GM21529 (cell line): ENCODE measurements around the gene AKR1C8.
"Not testable (repeated sequence)": the region's sequence is repeated elsewhere in the genome, so short reads cannot be mapped to it uniquely, and the experiment has no call there.

Experiments
- ATAC-seq: cut with Tn5 transposase; IDR thresholded peaks from one replicate; pipeline ENCODE4 v1.9.1; 2021; ENCODE audit not compliant: unreplicated experiment

Gene AKR1C8

GRCh38 chr10:5184987-5185775 is at the start of gene AKR1C8:
Gene AKR1C8, minus strand, starts transcription at chr10:5185150. Its CDS starts 46 bp downstream, at chr10:5185104.
- ATAC-seq, result no peak

- ATAC-seq, result no peak
Observed at GRCh38 chr10:5234106-5234860, 49.3 kb upstream of the AKR1C8 start.

- ATAC-seq, result no peak
Observed at GRCh38 chr10:5233324-5233723, 48.4 kb upstream of the AKR1C8 start.

GRCh38 chr10:5229019-5229418 is 44.1 kb upstream of the AKR1C8 start:
- no peak for ATAC-seq

GRCh38 chr10:5222942-5223341 is 38.0 kb upstream of the AKR1C8 start:
- not testable (repeated sequence) for ATAC-seq

- no peak for ATAC-seq
Observed at GRCh38 chr10:5219262-5219661, 34.3 kb upstream of the AKR1C8 start.

- no peak for ATAC-seq
Observed at GRCh38 chr10:5216801-5217200, 31.9 kb upstream of the AKR1C8 start.

- ATAC-seq, result no peak
Observed at GRCh38 chr10:5211696-5212536, 27.0 kb upstream of the AKR1C8 start.

- ATAC-seq, result not testable (repeated sequence)
Observed at GRCh38 chr10:5210261-5210660, 25.3 kb upstream of the AKR1C8 start.

- not testable (repeated sequence) for ATAC-seq
Observed at GRCh38 chr10:5209776-5210175, 24.8 kb upstream of the AKR1C8 start.

- ATAC-seq, result no peak
Observed at GRCh38 chr10:5206799-5207198, 21.8 kb upstream of the AKR1C8 start.

GRCh38 chr10:5199398-5199797 is 14.4 kb upstream of the AKR1C8 start:
- no peak for ATAC-seq

- ATAC-seq, result no peak
Observed at GRCh38 chr10:5198386-5198785, 13.4 kb upstream of the AKR1C8 start.

- no peak for ATAC-seq
Observed at GRCh38 chr10:5196702-5197113, 11.8 kb upstream of the AKR1C8 start, which contains the start of gene AKR1C4. Gene AKR1C4, plus strand, starts transcription at chr10:5196837. Its CDS starts 31 bp downstream, at chr10:5196868.

GRCh38 chr10:5195727-5196374 is 10.9 kb upstream of the AKR1C8 start:
- no peak for ATAC-seq

GRCh38 chr10:5194431-5194830 is 9.5 kb upstream of the AKR1C8 start:
- ATAC-seq, result no peak

GRCh38 chr10:5188358-5188757 is 3.4 kb upstream of the AKR1C8 start:
- no peak for ATAC-seq

- no peak for ATAC-seq
Observed at GRCh38 chr10:5187867-5188266, 2.9 kb upstream of the AKR1C8 start.

- no peak for ATAC-seq
Observed at GRCh38 chr10:5183923-5184322, 1.0 kb downstream of the AKR1C8 start.

- ATAC-seq, result not testable (repeated sequence)
Observed at GRCh38 chr10:5180503-5180902, 4.4 kb downstream of the AKR1C8 start.

- not testable (repeated sequence) for ATAC-seq
Observed at GRCh38 chr10:5175581-5175980, 9.4 kb downstream of the AKR1C8 start.
